COLO668 (cell line): ENCODE results near the gene OR6B2.
"Not testable (repeated sequence)": the region's sequence is repeated elsewhere in the genome, so short reads cannot be mapped to it uniquely, and the experiment has no call there.

Experiments used
- DNase-seq: peaks from one replicate; lab custom pipeline; 2025; ENCODE audit not compliant: unreplicated experiment; lab: John Stamatoyannopoulos, UW

The OR6B2 gene

GRCh38 chr2:240030379-240031094 lies at the start of gene OR6B2:
Gene OR6B2 (minus strand): TSS chr2:240030429. CDS start chr2:240030429, 0 bp downstream.
- DNase-seq = no peak

GRCh38 chr2:240078631-240079030 lies 48.4 kb upstream of the OR6B2 start:
- no peak for DNase-seq

- no peak for DNase-seq
Measured at GRCh38 chr2:240077442-240077841, 47.2 kb upstream of the OR6B2 start.

- no peak for DNase-seq
Measured at GRCh38 chr2:240074545-240074944, 44.3 kb upstream of the OR6B2 start.

- DNase-seq = no peak
Measured at GRCh38 chr2:240070907-240071306, 40.7 kb upstream of the OR6B2 start.

GRCh38 chr2:240069829-240070228 lies 39.6 kb upstream of the OR6B2 start:
- no peak for DNase-seq

- no peak for DNase-seq
Measured at GRCh38 chr2:240068193-240068592, 38.0 kb upstream of the OR6B2 start.

GRCh38 chr2:240066489-240066888 lies 36.3 kb upstream of the OR6B2 start:
- no peak for DNase-seq

GRCh38 chr2:240064898-240065297 lies 34.7 kb upstream of the OR6B2 start:
- no peak for DNase-seq

- DNase-seq = peak; percentile 31
Measured at GRCh38 chr2:240060977-240061591, 30.9 kb upstream of the OR6B2 start.

- no peak for DNase-seq
Measured at GRCh38 chr2:240056678-240057077, 26.4 kb upstream of the OR6B2 start.

- no peak for DNase-seq
Measured at GRCh38 chr2:240055177-240055917, 25.1 kb upstream of the OR6B2 start.

GRCh38 chr2:240053173-240054155 lies 23.2 kb upstream of the OR6B2 start, which contains the start of gene OR6B3:
Gene OR6B3 (minus strand): TSS chr2:240053521.
- DNase-seq = no peak

- no peak for DNase-seq
Measured at GRCh38 chr2:240052524-240052923, 22.3 kb upstream of the OR6B2 start.

- DNase-seq = no peak
Measured at GRCh38 chr2:240051697-240052096, 21.5 kb upstream of the OR6B2 start.

- no peak for DNase-seq
Measured at GRCh38 chr2:240050278-240050677, 20.0 kb upstream of the OR6B2 start.

- no peak for DNase-seq
Measured at GRCh38 chr2:240048237-240048636, 18.0 kb upstream of the OR6B2 start.

- DNase-seq = no peak
Measured at GRCh38 chr2:240045098-240045497, 14.9 kb upstream of the OR6B2 start.

GRCh38 chr2:240044096-240044495 lies 13.9 kb upstream of the OR6B2 start:
- DNase-seq = not testable (repeated sequence)

GRCh38 chr2:240043279-240043989 lies 13.2 kb upstream of the OR6B2 start:
- DNase-seq = no peak
